ENCODE results near the gene RELT. TPM values are rescaled to one million over a fixed set of nuclear protein-coding genes. Genes with fewer than 3 reads are reported as not detected.

Gene RELT
- total and polyA plus RNA-seq, 2 of the 13 experiments (the other 11 are each of a cell fraction or from before 2014, with no cell fraction given): 2.5 to 4.7 TPM

DNA sequence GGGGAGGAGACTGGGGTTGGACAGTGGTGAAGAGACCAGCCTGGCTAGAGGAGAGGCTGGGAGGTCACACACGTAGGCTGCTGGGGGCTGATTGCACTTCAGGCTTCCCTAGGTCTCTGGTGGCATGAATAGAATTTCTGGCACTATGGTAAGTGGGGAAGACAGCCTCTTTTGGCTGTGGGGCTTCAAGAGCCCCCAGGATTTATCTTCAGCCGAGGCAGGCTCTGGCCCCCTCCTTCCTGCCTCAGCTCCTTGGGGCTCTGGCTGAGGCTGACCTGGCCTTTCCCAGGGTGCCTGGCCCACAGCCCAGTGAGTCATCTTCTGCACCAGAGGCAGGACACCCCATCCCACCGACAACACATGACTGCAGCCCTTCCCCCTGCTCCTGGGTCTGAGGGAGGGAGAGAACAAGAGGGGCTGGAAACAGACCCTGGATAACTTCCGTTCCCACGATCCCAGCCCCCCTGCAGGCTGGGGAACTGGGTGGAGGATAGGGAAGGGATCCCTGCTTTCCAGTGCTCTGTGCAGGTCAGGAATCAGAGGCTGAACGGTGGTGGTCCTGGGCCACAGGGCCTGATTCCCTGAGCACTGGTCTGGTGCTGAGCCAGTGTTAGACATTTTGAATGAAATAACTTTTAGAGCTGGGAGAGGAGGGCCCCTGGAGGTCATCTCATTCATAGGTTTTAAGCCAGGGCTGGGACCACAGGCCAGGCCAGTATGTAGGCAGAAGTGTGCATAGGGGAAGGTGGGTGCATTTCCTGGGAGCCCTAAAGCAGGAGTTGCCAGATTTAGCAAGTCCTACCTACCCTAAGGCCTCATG lies 41.6 kb upstream of the RELT start (continued):
- TF ChIP-seq, protein P1, sequence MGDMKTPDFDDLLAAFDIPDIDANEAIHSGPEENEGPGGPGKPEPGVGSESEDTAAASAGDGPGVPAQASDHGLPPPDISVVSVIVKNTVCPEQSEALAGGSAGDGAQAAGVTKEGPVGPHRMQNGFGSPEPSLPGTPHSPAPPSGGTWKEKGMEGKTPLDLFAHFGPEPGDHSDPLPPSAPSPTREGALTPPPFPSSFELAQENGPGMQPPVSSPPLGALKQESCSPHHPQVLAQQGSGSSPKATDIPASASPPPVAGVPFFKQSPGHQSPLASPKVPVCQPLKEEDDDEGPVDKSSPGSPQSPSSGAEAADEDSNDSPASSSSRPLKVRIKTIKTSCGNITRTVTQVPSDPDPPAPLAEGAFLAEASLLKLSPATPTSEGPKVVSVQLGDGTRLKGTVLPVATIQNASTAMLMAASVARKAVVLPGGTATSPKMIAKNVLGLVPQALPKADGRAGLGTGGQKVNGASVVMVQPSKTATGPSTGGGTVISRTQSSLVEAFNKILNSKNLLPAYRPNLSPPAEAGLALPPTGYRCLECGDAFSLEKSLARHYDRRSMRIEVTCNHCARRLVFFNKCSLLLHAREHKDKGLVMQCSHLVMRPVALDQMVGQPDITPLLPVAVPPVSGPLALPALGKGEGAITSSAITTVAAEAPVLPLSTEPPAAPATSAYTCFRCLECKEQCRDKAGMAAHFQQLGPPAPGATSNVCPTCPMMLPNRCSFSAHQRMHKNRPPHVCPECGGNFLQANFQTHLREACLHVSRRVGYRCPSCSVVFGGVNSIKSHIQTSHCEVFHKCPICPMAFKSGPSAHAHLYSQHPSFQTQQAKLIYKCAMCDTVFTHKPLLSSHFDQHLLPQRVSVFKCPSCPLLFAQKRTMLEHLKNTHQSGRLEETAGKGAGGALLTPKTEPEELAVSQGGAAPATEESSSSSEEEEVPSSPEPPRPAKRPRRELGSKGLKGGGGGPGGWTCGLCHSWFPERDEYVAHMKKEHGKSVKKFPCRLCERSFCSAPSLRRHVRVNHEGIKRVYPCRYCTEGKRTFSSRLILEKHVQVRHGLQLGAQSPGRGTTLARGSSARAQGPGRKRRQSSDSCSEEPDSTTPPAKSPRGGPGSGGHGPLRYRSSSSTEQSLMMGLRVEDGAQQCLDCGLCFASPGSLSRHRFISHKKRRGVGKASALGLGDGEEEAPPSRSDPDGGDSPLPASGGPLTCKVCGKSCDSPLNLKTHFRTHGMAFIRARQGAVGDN (CRISPR knock-in tag; IDR thresholded peaks at IDR 0.05): peak; percentile 68
- TF ChIP-seq EEA1 (CRISPR knock-in tag; IDR thresholded peaks at IDR 0.05; ENCODE audit: borderline replicate concordance): no peak
- TF ChIP-seq ZNF331 (CRISPR knock-in tag; IDR thresholded peaks at IDR 0.05): no peak
- TF ChIP-seq RCOR2 (CRISPR knock-in tag; IDR thresholded peaks at IDR 0.05): no peak
- TF ChIP-seq ZBTB38 (CRISPR knock-in tag; IDR thresholded peaks at IDR 0.05): no peak
- TF ChIP-seq SAFB2 (CRISPR knock-in tag; IDR thresholded peaks at IDR 0.05; ENCODE audit: borderline replicate concordance, low read depth): no peak
- 0 out of 2 replicates have a peak, but pooled peaks have one; percentile 57 for TF ChIP-seq SMAD1 (CRISPR knock-in tag; IDR thresholded peaks at IDR 0.05; ENCODE audit: borderline replicate concordance, low read depth)
- TF ChIP-seq GABPA (IDR thresholded peaks at IDR 0.05; ENCODE audit: low read depth, low read length): no peak
- no peak for TF ChIP-seq GABPA (CRISPR knock-in tag; IDR thresholded peaks at IDR 0.05; ENCODE audit: low read depth)
- no peak for TF ChIP-seq ZBTB44 (CRISPR knock-in tag; IDR thresholded peaks at IDR 0.05)
- no peak for TF ChIP-seq ZNF773 (CRISPR knock-in tag; IDR thresholded peaks at IDR 0.05; ENCODE audit: borderline replicate concordance)
- TF ChIP-seq ZNF296 (CRISPR knock-in tag; conservative IDR thresholded peaks at IDR 0.05): no peak
- TF ChIP-seq ARID5B (CRISPR knock-in tag; IDR thresholded peaks at IDR 0.05): no peak
- TF ChIP-seq, protein P2, sequence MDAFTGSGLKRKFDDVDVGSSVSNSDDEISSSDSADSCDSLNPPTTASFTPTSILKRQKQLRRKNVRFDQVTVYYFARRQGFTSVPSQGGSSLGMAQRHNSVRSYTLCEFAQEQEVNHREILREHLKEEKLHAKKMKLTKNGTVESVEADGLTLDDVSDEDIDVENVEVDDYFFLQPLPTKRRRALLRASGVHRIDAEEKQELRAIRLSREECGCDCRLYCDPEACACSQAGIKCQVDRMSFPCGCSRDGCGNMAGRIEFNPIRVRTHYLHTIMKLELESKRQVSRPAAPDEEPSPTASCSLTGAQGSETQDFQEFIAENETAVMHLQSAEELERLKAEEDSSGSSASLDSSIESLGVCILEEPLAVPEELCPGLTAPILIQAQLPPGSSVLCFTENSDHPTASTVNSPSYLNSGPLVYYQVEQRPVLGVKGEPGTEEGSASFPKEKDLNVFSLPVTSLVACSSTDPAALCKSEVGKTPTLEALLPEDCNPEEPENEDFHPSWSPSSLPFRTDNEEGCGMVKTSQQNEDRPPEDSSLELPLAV (CRISPR knock-in tag; conservative IDR thresholded peaks at IDR 0.05; ENCODE audit: low read depth): no peak
- TF ChIP-seq KLF16 (CRISPR knock-in tag; IDR thresholded peaks at IDR 0.05): no peak
- no peak for TF ChIP-seq CC2D1A (CRISPR knock-in tag; IDR thresholded peaks at IDR 0.05)
